ENCODE measurements around the gene NPEPL1.

NPEPL1 gene

DNA sequence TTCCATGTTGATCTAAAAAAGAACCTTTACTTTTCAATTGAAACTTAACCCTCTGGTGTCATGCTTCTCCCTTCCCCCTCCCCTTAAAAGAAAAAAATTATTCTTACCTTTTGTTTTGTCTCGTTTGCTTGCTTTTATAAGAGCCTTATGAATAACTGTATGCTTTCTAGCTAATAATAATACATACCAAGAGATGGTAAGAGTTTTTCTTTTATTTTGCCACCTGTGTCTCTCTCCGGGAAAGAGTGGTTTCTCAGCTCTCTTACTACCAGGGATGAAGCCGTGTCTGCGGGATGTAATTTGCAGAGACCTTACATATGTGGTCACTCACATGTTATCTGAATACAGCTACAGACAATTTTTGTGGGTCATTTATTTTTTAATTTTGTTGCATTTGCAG is 33.8 kb upstream of the NPEPL1 start:
- no peak for DNase-seq (ENCODE audit: low read depth)

DNA sequence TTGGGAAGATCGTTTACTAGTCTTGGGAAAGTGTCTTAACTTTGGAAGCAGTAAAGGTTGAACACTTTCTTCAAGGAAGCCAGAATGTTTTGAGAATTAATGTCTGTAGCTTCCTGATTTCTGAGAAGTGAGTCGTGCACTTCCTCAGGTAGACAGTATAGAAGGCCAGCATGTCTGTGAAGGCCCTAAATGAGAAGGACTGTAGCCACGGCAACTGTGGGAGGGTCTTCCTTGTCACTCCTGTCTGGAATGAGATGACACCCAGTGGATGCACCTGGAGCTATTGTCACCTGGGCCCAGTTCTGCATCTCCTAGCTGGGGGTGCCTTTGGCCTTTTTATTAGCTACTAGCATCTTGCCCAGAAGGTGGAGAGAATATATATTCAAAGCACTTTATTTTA is 32.8 kb upstream of the NPEPL1 start:
- no peak for DNase-seq (ENCODE audit: low read depth)

DNA sequence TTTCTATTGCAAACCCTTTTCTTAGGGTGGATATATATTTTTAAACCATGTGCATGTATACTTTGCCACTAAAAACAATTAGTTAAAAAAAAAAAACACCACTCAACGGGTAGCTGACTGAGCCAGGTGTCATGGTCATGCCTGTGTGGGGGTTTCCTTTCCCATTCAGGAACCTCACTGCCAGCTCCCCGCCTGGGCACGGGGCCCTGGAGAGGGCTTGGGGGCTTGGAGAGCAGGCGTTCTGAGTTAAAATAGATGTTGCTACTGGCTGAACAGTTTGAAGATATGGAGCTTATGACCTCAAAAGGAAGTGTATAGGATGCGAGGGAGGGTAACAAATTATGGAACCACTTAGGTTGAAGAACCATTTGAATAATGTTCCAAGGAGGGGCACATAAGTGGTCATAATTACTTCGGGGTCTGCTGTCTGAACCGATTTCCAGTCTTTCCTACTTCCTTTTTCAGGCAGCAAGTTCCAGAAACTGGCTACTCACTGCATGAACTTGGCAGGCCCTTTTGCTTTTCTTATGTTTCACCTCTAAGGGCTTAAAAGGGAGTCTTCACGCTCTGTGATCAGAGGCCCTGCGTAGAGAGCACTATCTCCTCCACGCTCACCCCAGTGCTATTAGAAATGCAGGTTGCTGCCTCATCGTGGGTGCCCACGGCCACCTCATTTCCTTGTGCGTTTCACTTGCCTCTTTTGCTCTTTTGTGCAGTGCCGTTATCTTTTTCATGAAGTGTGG is 31.6 kb upstream of the NPEPL1 start:
- DNase-seq (ENCODE audit: low read depth): no peak

DNA sequence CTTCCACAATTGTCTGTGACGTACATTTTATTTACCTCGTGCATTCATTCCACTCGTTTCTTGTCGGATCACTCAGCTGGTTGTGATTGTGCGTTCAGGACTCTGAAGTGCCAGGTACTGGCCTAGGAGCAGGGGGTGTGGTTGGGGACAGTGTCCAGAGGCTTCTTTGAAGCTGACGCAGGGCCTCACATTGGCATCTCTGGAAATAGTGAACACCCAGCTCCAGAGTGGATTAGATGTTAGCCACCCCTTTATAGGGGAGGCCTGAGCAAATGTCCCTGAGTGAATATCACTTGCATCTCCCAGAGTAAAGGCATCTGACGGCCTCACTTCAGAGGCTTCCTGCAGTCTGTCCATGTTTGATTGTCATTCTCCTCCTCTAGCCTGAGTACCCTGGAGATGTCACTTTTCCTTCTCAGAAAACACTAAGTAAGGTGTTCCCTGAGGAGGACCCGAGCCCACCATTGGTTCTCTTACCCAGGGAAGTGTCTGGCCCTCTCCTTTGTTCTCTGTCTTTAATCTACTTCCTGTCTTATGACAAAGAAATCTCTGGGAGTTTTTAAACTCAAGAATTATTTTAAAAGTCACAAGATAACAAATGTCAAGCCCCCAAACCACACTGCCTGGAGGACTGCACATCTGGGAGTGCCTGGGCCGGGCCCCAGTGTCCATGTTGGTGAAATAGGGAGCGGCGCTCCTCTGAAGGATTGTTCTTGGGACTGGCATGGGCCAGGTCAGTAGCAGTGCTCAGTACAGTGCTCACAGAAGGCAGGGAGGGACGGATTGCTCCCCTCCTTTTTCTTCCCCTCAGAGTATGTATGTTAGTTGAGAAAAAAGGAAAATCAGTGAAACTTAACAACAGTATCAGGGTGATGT is 30.8 kb upstream of the NPEPL1 start:
- no peak for DNase-seq (ENCODE audit: low read depth)

DNA sequence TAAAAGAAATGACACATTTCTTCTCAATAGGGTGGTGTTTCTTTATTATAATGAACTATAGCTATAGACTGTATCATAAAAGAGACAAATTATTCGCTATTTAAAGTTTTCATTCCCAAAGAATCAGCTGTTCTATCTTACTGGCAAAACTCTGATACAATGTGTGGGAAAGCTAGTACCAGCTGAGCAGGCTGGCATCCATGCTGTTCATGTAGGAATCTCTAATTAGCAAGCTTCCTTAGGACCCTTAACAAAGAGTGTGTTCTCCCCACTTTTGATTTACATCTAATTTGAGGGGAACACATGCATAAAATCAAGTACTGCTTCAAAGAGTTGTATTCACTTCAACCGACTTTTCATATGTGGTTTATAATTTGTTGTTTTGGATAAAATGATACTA is 28.3 kb upstream of the NPEPL1 start:
- DNase-seq (ENCODE audit: low read depth): no peak

DNA sequence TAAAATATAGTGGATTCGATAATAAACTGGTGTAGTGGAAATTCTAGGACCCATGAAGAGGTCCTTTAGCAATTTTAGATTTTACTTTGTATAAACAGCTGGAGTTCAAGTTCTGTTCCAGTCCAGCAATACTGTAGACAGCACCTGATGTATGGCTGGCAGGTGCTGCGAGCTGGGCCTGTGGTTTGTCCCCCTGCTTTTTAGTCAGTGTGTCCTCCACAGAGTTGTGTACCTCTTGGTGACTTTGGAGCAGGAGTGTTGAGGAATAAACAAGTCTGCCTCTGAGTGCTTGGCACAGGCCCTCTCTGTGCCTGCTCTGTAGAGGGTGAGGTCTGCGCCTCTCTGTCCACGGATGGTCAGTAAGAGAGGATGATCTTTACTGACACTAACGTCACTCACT is 27.7 kb upstream of the NPEPL1 start:
- DNase-seq (ENCODE audit: low read depth): no peak

DNA sequence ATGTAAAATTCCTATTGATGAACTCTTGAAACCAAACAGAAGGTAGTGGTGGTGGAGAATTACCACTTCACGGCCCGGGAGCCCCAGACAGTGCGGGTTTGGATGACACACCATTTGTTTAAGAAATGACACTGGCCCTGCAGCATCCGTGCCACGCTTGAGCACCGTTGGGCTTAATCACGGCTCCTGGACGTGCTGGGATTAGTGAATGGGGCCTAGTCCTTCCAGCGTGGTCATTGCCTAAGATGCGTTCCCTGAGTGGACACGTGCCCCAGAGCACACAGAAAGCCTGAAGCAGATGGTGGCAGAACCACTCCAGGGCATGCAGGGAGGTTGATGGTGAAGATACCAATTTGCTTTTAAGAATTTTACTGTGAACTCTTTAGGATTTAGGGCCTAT is 27.0 kb upstream of the NPEPL1 start:
- DNase-seq (ENCODE audit: low read depth): no peak

DNA sequence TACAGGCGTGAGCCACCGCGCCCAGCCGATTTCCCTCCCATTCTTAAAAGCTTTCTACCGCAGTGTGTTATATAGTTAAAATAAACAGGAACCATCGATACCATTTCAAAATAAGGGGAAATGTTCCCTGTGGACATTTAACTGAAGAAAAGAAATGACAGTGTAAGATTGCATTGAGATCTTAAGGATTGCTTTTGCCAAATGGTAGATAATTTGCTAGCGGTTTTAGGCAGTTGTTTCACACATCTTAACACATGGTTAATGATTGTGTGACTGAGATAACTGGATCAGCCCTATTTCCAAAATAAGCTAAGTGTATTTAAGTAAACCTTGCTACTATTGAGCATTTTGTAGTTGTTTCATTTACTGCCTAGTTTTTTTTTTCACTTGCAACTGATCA is 25.9 kb upstream of the NPEPL1 start:
- no peak for DNase-seq (ENCODE audit: low read depth)

DNA sequence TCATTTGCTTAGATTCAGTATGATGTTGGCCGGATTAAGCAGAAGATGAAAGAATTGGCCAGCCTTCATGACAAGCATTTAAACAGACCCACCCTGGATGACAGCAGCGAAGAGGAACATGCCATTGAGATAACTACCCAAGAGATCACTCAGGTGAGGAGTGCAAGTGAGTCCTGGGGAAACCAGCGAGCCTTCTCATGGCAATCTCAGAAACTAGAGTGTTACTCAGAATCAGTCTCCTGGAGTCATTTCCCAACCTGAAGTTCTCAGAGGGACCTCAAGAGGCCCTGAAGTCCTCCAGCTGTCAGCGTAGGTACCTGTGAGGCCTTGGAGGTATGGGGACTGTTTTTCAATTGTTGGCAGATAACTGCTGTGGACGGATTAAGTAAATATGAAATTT is 24.6 kb upstream of the NPEPL1 start:
- no peak for DNase-seq (ENCODE audit: low read depth)

DNA sequence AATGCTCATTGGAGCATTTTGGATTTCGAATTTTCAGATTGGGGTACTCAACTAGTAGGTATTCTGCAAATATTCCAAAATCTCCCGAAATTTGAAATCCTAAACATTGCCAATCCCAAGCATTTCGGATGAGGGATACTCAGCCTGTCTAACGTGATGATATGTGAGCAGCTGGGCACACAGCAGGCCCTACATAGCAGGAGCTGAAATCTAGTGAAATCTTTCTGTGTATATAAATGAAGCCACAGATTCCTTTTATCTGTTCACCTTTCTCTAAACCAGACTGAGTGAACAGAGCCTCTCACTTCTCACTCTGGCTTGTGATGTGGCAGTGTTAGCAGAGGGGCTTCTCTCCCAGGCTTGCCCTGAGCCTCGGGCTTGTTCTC is 23.7 kb upstream of the NPEPL1 start:
- no peak for DNase-seq (ENCODE audit: low read depth)

DNA sequence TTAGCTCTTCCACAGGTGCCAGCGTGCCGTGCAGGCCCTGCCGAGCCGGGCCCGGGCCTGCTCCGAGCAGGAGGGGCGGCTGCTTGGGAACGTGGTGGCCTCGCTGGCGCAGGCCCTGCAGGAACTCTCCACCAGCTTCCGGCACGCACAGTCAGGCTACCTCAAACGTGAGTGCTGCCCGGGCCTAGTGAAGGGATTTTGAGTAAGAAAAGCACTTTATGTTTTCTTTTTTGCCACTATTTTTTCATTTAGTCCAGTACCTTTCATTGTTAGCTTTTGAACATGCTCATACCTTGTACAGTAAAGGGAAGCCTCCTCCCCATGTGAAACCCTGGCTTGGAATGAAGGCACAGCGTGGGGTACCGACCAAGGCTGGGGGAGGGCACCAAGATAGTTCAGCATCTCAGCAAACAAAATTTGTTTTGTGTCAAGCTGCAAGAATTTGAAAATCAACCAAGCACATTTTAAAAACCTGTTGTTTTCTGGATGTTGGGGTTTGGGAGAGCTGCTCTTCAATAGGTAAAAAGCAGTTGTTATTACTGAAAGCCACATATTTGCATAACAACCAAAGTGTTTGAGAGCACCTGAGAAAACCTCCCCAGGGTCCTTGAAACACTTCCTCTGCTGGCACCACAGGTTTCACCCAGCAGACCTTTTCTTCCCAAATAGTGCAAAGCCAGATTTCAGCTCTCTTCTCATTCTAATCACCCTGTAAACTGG is 23.2 kb upstream of the NPEPL1 start:
- no peak for DNase-seq (ENCODE audit: low read depth)

DNA sequence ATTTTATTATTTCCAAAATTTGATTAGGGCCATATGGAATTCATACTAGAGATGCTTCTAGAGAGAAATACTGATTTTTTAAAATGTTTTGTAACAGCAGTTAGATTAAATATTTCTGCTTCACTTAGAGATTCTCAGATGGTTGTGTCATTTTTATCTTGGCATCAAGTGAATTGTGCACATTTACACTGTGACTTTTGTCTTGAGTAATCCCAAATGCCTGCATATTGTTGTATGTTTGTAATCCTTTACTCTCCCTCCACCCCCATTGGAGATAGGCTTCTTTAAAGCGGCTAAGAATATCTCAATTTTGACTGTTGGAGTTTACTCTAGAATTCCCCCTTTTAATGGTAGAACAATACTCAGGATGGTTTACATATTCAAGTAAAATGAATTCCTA is 22.5 kb upstream of the NPEPL1 start:
- DNase-seq (ENCODE audit: low read depth): no peak

DNA sequence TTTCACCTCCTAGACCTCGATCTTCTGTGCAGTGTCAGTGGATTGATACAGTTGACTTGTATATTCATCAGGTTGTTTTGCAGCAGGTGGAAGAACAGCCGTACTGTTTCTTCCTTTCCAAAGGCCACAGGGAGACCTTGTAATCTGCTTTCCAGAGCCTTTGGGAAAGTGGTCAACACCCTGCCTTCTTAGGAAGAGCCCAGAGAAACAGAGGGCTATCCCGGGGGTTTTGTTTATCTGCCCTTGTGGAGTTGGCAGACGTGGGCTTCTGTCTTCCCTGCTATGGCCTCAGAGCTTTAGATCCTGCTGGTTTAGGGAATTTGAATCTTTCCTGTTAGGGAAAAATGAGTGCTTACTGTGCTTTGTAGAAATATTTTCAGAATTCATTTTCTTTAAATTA is 21.9 kb upstream of the NPEPL1 start:
- no peak for DNase-seq (ENCODE audit: low read depth)

DNA sequence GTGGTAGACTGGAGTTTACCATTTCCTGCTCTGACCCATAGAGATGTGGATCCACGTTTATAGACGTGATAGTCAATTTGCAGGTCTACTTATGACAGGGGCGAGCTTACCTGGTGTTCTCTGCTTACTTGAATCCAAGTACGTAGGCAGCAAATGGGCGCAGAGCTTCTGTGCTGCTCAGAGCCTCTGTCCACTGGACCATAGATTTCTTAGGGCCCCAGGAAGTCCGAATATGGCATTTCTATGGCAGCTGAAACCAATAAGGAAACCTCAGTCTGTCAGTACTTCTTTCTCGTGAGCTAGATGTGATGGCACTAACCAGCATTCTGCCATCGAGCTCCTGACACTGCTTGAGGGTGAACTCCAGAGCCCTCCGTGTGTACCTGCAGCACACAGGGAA is 19.5 kb upstream of the NPEPL1 start:
- DNase-seq (ENCODE audit: low read depth): no peak

DNA sequence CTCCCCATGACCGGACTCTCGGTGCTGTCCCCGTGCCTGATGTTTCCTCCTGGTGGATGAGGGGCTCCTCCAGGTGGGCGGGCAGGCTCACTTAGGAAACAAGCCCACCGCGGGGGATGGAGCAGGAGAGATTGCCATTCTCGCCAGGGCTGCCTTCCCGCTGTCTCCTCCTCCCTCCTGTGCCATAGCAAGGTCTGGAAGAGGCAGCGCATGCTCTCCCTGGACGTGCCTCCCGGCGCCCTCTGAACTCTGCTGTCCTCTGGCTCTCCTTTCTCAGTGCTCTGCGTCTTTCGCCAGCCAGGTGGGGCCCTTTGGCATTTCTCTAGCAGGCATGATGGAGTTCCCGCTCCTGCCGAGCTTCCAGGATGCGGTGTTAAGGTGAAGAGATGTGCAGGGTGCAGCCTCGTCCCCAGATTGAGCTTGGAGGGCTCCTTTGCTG is 17.4 kb upstream of the NPEPL1 start:
- DNase-seq (ENCODE audit: low read depth): no peak

DNA sequence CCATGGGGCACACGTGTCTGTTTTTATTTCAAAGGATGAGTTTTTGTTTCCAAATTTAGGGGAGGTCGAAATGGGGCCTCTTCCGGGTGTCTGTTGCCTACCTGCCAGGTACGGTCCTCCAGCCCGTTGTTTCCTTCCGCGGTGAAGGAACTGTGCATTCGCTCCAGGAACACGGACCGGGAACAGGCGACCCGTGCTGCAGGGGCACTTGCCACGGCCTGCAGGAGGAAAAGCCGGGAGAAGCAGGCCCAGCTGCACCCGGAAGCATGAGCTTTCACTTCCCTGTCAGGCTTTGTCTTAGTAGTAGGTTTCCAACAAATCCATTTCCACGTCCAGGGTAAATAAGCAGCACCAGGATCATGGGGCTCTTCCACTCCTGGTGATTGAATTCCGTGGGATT is 17.0 kb upstream of the NPEPL1 start:
- DNase-seq (ENCODE audit: low read depth): no peak

DNA sequence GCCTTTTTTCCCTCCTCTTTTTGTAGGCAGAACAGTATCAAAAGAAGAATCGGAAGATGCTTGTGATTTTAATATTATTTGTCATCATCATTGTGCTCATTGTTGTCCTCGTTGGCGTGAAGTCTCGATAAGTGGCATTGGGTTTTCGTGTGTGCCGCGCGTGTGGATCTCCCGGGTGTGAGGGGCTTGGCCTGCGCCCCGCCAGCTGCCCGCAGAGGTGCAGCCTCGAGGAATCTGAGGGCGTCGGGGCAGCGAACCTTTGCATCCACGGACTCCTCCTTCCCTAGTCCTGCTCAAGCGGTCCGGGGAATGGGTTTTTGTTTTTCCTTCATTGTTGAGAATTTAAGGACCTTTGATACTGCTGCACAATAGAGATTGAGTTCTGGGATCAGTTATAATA is 16.4 kb upstream of the NPEPL1 start:
- DNase-seq (ENCODE audit: low read depth): no peak

DNA sequence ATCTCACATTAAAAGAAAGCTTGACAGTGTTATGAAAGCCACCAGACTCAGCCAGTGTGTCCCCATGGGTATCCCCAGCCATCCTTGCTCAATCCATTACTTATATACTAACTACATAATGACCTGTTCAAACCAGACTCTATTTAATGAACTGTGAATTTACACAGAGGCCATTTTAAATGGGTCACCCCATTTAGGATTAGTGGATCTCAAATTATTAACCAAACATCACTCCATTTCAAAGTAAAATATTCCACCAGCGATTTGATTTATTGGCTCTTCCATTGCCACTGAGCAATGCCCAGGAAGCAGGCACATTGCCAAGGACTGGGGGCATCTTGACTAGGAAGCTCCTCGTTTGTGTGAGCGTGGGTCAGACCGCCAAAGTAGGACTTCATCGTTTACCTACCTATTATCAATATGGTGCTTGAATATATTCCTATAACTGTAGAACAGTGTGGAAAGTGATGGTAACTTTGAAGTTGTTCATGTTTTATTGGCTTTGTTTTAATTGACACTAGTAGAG is 15.5 kb upstream of the NPEPL1 start:
- no peak for DNase-seq (ENCODE audit: low read depth)

DNA sequence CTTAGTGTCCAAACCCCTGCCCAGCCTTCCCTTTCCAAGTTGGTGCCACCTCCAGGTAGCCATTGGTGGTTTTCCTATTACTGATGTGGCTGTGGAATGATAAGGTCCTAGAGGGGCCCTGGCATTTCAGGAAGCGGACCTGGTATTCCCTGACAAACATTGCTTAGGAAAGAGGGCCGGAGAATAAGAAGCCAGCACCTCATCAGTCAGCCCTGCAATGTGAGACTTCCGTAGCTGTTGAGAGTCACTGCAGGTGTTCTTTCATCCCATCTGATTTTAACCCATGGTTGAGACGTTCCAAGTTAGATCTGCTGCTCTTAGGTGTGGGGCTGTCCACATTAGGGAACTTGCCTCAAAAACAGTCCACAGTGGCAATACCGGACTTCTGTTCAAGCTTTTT is 14.8 kb upstream of the NPEPL1 start:
- DNase-seq (ENCODE audit: low read depth): no peak

DNA sequence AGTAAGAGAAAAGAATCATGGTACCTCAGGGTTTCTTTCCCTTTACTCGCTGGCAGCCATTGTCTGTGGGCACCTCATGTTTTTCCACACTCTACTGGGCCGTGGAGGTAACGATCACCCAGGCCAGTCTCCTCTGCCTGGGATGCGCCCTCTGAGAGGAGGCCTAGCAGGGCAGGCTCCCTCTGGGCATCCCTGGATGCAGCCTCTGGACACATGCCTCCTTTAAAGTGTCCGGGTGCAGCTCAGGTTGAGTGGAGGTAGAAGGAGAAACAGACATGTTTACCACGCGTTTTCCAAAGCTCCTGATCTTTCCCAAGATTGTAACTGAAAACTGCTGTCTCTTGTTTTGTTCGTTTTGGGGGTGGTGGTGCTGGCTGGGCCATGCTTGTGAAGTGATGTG is 13.8 kb upstream of the NPEPL1 start:
- no peak for DNase-seq (ENCODE audit: low read depth)

DNA sequence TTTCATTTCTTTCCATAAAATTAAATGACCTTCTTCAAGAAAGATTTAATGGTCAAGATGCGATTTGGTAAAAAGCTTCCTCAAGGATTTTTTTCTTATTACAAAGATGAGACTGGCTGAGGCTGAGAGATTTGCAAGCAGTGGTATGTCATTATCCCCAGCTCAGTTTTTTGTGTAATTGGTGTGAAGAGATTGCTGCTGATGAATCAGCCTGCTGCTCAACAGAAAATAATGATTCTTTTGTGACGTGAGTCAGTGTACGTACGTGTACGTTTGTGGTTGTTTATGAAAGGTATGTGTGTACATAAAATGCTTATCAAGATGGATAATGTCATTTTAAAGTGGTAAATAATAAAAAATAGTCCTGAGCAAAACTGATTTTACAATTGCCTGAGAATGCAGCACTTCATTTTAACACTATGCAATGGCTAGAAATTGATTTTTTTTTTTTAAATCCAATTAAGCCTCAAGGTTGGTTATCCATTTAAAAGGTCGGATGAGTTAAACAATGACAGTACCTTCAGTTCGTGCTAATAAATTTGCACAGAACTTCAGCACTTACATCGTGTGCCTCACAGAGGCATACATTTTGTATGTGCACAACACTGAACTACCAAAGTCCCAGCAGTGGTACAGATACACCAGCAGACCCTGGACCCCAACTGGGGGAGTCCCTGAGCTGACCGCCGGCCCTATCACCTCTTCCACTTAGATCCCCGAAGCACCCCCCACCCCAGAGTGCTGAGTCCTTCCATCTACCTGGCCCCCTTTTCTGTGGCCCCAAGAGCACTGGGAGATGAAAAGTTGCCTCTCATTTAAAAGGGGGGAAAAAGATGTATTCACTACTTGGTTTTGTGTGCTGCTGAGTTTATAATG is 9.7 kb upstream of the NPEPL1 start:
- no peak for DNase-seq (ENCODE audit: low read depth)

DNA sequence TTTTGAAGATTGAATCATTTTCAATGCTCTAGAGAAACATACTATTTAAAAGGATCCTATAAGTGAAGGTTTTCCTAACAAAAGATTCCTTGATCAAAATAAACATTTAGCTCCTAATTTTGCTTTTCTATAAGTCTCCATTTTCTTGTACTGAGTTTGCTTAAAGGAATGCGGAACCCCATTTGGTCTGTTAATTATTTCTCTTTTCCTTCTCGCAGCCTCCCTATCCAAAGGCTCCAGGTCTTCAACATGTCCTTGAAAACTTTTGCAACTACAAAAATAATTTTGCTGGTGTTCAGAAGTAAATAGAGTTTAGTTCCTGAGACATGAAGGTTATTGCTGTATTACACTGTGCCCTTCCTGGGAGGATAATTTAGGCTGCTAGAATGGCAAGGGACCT is 8.3 kb upstream of the NPEPL1 start:
- no peak for DNase-seq (ENCODE audit: low read depth)

All from CMK (cell line).